ENCODE results near the gene DYNLT4. TPM values are rescaled to one million over a fixed set of nuclear protein-coding genes. Genes with fewer than 3 reads are reported as not detected.

DYNLT4 gene
- total and polyA plus RNA-seq, 2 of the 13 experiments (the other 11 are each of a cell fraction or from before 2014, with no cell fraction given) = 0.77 TPM; not detected in 1

DNA sequence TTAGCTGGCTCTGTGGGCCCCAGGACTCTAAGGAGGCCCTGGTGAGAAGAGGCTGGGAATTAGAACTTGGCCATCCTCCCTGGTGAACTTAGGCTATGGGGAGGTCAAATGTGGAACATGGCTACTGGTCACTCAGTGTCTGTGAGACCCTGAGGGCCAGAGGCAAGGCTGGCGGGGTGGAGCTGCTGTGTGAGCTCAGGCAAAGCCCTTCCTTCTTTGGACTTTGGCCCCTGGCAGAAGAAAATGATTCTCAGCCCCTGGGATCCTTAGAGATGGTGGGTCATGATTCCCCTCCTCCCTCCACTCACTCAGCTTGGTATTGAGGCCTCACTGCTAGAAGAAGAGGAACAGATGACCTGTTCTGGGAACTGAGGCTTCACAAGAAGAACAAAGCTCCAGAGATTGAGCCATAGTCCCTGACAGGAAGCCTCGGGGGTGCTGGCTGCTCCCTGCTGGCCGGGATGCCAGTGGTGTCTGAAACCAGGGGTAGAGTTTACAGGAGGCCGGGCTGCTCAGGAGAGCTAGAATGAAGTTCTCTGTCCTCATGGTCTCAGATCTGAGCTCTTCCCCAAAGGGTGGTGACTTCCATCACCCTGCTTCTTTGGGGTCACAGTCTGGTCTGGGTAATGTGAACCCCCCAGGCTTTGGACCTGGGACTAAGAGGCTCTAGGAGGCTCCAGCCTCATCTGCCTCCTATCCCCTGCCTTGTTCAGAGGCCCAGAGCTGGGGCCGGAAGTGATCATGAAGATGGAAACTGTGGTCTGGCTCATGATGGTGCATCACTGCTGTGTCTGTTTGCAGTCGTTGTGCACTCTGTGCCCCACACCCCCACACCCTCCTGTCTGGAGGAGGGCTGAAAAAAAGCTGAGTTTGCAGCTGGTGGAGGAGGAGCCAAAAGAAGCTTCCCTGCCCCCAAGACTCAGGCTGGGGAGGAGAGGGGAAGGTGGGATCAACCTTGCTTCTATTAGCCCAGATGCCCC, 2.1 kb upstream of the DYNLT4 start (continued):
- TF ChIP-seq, protein P1, sequence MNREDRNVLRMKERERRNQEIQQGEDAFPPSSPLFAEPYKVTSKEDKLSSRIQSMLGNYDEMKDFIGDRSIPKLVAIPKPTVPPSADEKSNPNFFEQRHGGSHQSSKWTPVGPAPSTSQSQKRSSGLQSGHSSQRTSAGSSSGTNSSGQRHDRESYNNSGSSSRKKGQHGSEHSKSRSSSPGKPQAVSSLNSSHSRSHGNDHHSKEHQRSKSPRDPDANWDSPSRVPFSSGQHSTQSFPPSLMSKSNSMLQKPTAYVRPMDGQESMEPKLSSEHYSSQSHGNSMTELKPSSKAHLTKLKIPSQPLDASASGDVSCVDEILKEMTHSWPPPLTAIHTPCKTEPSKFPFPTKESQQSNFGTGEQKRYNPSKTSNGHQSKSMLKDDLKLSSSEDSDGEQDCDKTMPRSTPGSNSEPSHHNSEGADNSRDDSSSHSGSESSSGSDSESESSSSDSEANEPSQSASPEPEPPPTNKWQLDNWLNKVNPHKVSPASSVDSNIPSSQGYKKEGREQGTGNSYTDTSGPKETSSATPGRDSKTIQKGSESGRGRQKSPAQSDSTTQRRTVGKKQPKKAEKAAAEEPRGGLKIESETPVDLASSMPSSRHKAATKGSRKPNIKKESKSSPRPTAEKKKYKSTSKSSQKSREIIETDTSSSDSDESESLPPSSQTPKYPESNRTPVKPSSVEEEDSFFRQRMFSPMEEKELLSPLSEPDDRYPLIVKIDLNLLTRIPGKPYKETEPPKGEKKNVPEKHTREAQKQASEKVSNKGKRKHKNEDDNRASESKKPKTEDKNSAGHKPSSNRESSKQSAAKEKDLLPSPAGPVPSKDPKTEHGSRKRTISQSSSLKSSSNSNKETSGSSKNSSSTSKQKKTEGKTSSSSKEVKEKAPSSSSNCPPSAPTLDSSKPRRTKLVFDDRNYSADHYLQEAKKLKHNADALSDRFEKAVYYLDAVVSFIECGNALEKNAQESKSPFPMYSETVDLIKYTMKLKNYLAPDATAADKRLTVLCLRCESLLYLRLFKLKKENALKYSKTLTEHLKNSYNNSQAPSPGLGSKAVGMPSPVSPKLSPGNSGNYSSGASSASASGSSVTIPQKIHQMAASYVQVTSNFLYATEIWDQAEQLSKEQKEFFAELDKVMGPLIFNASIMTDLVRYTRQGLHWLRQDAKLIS (CRISPR knock-in tag; IDR thresholded peaks at IDR 0.05) = no peak
- TF ChIP-seq CEBPB (IDR thresholded peaks at IDR 0.05; ENCODE audit: borderline replicate concordance, low read depth, low read length) (no peak), NFRKB (IDR thresholded peaks at IDR 0.05) (no peak), ZNF232 (CRISPR knock-in tag; IDR thresholded peaks at IDR 0.05; ENCODE audit: borderline replicate concordance) (no peak), MTF1 (CRISPR knock-in tag; IDR thresholded peaks at IDR 0.05) (no peak), ZSCAN31 (CRISPR knock-in tag; IDR thresholded peaks at IDR 0.05; ENCODE audit: low read depth) (peak; percentile 34; the same call in 1 of the 2 replicates), ZNF350 (CRISPR knock-in tag; IDR thresholded peaks at IDR 0.05; ENCODE audit: borderline replicate concordance, low read depth) (no peak), ZNF570 (CRISPR knock-in tag; IDR thresholded peaks at IDR 0.05; ENCODE audit: borderline replicate concordance) (no peak), TBP (CRISPR knock-in tag; IDR thresholded peaks at IDR 0.05) (no peak), KLF9 (CRISPR knock-in tag; IDR thresholded peaks at IDR 0.05; ENCODE audit: low read depth) (no peak), MAFG (CRISPR knock-in tag; IDR thresholded peaks at IDR 0.05) (no peak), ZNF605 (CRISPR knock-in tag; IDR thresholded peaks at IDR 0.05) (no peak), ZZZ3 (CRISPR knock-in tag; IDR thresholded peaks at IDR 0.05; ENCODE audit: borderline replicate concordance) (0 out of 2 replicates have a peak, but pooled peaks have one; percentile 2), ZNF12 (CRISPR knock-in tag; IDR thresholded peaks at IDR 0.05) (no peak), ZNF841 (CRISPR knock-in tag; IDR thresholded peaks at IDR 0.05; ENCODE audit: borderline replicate concordance) (no peak), NFE2L1 (CRISPR knock-in tag; IDR thresholded peaks at IDR 0.05; ENCODE audit: borderline replicate concordance) (no peak), HNRNPK (IDR thresholded peaks at IDR 0.05; ENCODE audit: low read depth, low read length, poor library complexity, severe bottlenecking) (no peak)
- TF ChIP-seq, protein P2, sequence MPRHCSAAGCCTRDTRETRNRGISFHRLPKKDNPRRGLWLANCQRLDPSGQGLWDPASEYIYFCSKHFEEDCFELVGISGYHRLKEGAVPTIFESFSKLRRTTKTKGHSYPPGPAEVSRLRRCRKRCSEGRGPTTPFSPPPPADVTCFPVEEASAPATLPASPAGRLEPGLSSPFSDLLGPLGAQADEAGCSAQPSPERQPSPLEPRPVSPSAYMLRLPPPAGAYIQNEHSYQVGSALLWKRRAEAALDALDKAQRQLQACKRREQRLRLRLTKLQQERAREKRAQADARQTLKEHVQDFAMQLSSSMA (CRISPR knock-in tag; IDR thresholded peaks at IDR 0.05) = no peak
- TF ChIP-seq, protein P3, sequence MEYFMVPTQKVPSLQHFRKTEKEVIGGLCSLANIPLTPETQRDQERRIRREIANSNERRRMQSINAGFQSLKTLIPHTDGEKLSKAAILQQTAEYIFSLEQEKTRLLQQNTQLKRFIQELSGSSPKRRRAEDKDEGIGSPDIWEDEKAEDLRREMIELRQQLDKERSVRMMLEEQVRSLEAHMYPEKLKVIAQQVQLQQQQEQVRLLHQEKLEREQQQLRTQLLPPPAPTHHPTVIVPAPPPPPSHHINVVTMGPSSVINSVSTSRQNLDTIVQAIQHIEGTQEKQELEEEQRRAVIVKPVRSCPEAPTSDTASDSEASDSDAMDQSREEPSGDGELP (IDR thresholded peaks at IDR 0.05; ENCODE audit: borderline replicate concordance, low read depth) = 0 out of 2 replicates have a peak, but pooled peaks have one; percentile 42
- TF ChIP-seq, protein P4, sequence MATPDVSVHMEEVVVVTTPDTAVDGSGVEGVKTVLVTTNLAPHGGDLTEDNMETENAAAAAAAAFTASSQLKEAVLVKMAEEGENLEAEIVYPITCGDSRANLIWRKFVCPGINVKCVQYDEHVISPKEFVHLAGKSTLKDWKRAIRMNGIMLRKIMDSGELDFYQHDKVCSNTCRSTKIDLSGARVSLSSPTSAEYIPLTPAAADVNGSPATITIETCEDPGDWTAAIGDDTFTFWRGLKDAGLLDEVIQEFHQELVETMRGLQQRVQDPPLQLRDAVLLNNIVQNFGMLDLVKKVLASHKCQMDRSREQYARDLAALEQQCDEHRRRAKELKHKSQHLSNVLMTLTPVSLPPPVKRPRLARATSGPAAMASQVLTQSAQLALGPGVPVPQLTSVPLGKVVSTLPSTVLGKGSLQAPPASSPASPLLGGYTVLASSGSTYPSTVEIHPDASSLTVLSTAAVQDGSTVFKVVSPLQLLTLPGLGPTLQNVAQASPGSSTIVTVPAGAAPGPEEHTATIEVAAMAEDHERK (CRISPR knock-in tag; IDR thresholded peaks at IDR 0.05; ENCODE audit: low read depth) = no peak
- TF ChIP-seq, protein P5, sequence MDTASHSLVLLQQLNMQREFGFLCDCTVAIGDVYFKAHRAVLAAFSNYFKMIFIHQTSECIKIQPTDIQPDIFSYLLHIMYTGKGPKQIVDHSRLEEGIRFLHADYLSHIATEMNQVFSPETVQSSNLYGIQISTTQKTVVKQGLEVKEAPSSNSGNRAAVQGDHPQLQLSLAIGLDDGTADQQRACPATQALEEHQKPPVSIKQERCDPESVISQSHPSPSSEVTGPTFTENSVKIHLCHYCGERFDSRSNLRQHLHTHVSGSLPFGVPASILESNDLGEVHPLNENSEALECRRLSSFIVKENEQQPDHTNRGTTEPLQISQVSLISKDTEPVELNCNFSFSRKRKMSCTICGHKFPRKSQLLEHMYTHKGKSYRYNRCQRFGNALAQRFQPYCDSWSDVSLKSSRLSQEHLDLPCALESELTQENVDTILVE (CRISPR knock-in tag; IDR thresholded peaks at IDR 0.05) = no peak
